ENCODE measurements around the gene AARS1.

DNA sequence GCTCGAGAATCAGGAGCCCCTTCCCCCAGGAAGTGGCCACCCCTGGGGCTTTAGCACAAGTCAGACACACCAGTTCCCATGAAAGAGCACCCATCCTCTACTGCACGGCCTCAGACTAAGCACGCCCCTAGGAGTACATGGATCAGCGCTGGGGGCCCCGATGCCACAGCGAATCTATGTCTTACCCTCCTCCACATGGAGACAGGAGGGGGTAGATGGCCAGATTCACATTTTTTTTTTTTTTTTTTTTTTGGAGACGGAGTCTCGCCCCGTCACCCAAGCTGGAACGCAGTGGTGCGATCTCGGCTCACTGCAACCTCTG, 34.4 kb downstream of the AARS1 start:
- TF ChIP-seq, protein P1, sequence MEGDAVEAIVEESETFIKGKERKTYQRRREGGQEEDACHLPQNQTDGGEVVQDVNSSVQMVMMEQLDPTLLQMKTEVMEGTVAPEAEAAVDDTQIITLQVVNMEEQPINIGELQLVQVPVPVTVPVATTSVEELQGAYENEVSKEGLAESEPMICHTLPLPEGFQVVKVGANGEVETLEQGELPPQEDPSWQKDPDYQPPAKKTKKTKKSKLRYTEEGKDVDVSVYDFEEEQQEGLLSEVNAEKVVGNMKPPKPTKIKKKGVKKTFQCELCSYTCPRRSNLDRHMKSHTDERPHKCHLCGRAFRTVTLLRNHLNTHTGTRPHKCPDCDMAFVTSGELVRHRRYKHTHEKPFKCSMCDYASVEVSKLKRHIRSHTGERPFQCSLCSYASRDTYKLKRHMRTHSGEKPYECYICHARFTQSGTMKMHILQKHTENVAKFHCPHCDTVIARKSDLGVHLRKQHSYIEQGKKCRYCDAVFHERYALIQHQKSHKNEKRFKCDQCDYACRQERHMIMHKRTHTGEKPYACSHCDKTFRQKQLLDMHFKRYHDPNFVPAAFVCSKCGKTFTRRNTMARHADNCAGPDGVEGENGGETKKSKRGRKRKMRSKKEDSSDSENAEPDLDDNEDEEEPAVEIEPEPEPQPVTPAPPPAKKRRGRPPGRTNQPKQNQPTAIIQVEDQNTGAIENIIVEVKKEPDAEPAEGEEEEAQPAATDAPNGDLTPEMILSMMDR (IDR thresholded peaks at IDR 0.05), result no peak
- no peak for TF ChIP-seq POLR2A (IDR thresholded peaks at IDR 0.05)

Measured in Peyer's patch (tissue), 4 donors.